Measurements from ENCODE around the gene CCDC85C.

Gene CCDC85C

GRCh38 chr14:99512571-99513182 is 91.3 kb downstream of the CCDC85C start:
- Histone ChIP-seq H3K4me1 (no peaks in the 10 kb centered on the region), H3K9me3 (no peaks in the 10 kb centered on the region), H3K36me3 (peaks cover 71% of the 10 kb centered on the region), H3K4me3 (ENCODE audit: low read depth, low read length) (no peak overlapping the region), H3K27me3 (no peaks in the 10 kb centered on the region)
- no peak for TF ChIP-seq CTCF (IDR thresholded peaks at IDR 0.05; ENCODE audit: low read depth, low read length)
- peak; percentile 7 for DNase-seq

- Histone ChIP-seq H3K27me3 (no peaks in the 10 kb centered on the region), H3K4me3 (ENCODE audit: low read depth, low read length) (no peak overlapping the region), H3K4me1 (no peaks in the 10 kb centered on the region), H3K9me3 (no peaks in the 10 kb centered on the region), H3K36me3 (peaks cover 77% of the 10 kb centered on the region)
- peak; percentile 4 for DNase-seq
- TF ChIP-seq CTCF (IDR thresholded peaks at IDR 0.05; ENCODE audit: low read depth, low read length): no peak
Observed at GRCh38 chr14:99512110-99512449, 91.9 kb downstream of the CCDC85C start.

- no peaks in the 10 kb centered on the region for H3K4me1 ChIP-seq
- no peak overlapping the region for H3K4me3 ChIP-seq (ENCODE audit: low read depth, low read length)
- TF ChIP-seq CTCF (IDR thresholded peaks at IDR 0.05; ENCODE audit: low read depth, low read length): no peak
- peak; percentile 47 for DNase-seq
- no peaks in the 10 kb centered on the region for H3K9me3 ChIP-seq
- H3K27me3 ChIP-seq: no peaks in the 10 kb centered on the region
- peaks cover 78% of the 10 kb centered on the region for H3K36me3 ChIP-seq
Observed at GRCh38 chr14:99511421-99512109, 92.4 kb downstream of the CCDC85C start.

- TF ChIP-seq CTCF (IDR thresholded peaks at IDR 0.05; ENCODE audit: low read depth, low read length): no peak
- H3K36me3 ChIP-seq: peaks cover 76% of the 10 kb centered on the region
- no peak overlapping the region for H3K4me3 ChIP-seq (ENCODE audit: low read depth, low read length)
- H3K9me3 ChIP-seq: no peaks in the 10 kb centered on the region
- H3K27me3 ChIP-seq: no peaks in the 10 kb centered on the region
- H3K4me1 ChIP-seq: no peaks in the 10 kb centered on the region
- DNase-seq: no peak
Observed at GRCh38 chr14:99510556-99511139, 93.4 kb downstream of the CCDC85C start.

GRCh38 chr14:99509871-99510555 is 94.0 kb downstream of the CCDC85C start:
- DNase-seq: no peak
- H3K4me3 ChIP-seq (ENCODE audit: low read depth, low read length): no peak overlapping the region
- H3K9me3 ChIP-seq: no peaks in the 10 kb centered on the region
- TF ChIP-seq CTCF (IDR thresholded peaks at IDR 0.05; ENCODE audit: low read depth, low read length): no peak
- no peaks in the 10 kb centered on the region for H3K4me1 ChIP-seq
- no peaks in the 10 kb centered on the region for H3K27me3 ChIP-seq
- peaks cover 76% of the 10 kb centered on the region for H3K36me3 ChIP-seq
